K562 (cell line): Measurements from ENCODE around the gene MICU1. TPM values are rescaled to one million over a fixed set of nuclear protein-coding genes. Genes with fewer than 3 reads are reported as not detected.
A peak's percentile ranks its signal among the peaks of the same experiment; 100 is the strongest.
"Not testable (repeated sequence)": the region's sequence is repeated elsewhere in the genome, so short reads cannot be mapped to it uniquely, and the experiment has no call there.

Source experiments
- ATAC-seq: fragments of 200-7000 bp; cut with Tn5 transposase; 3 replicates; pipeline ENCODE4 v1.9.1; 2020; ENCODE audit warnings: moderate library complexity
- BruUV-seq: library from RNA; stranded (reverse); fragments of 400-500 nt; replicated peaks from 2 replicates; lab custom pipeline; 2021; lab: Mats Ljungman, UMichigan
- CTCF ChIA-PET: fragments of 300-600 bp; formaldehyde crosslinking; extraction: SDS; loops from one replicate; lab custom pipeline; 2021; ENCODE audit warnings: low intra/inter-chr PET ratio; lab: Yijun Ruan, JAX
- POLR2A ChIA-PET: fragments of 300-600, 350-650 bp; sonication (Branson Sonifier 250); formaldehyde crosslinking; extraction: SDS; loops from one replicate; lab custom pipeline; 2021; ENCODE audit warnings: antibody characterized with exemption, inconsistent platforms; lab: Yijun Ruan, JAX
- DNase-seq, 4 experiments: peaks; one replicate each; pipeline versions ENCODE4 v3.0.0 to v3.0.0-alpha.2; 2011 to 2018; ENCODE audit warnings: low spot score in 3 of 4, mixed read lengths in 3 of 4; ENCODE audit errors: extremely low read depth in 1 of 4
- FAIRE-seq: peaks from 2 replicates; lab custom pipeline; 2011; peaks lifted over from hg19 to GRCh38; lab: Jason Lieb, UNC
- H2AFZ ChIP-seq: 2 replicates; pipeline ENCODE4 v1.6.0; 2011; ENCODE audit warnings: low read depth, low read length, control low read depth, inconsistent platforms
- H3K27ac ChIP-seq: fragments of 200-600 bp; 3 replicates; pipeline ENCODE4 v1.8.0; 2011; ENCODE audit warnings: low read depth, mild to moderate bottlenecking, control low read depth, inconsistent platforms, low read length, moderate library complexity, mixed read lengths; ENCODE audit errors: extremely low read depth
- H3K27me3 ChIP-seq, 2 experiments: fragments of 300-600 bp in 1 of 2; 2 replicates in 1 of 2; 3 replicates in 1 of 2; pipeline versions ENCODE4 v1.6.0 to v1.8.0; 2011; ENCODE audit warnings: inconsistent platforms in 2 of 2, low read length in 2 of 2, mild to moderate bottlenecking in 1 of 2, mixed read lengths in 1 of 2, moderate library complexity in 1 of 2; ENCODE audit not compliant: control insufficient read depth in 2 of 2, insufficient read depth in 2 of 2
- H3K36me3 ChIP-seq: fragments of 300-600 bp; 3 replicates; pipeline ENCODE4 v1.8.0; 2011; ENCODE audit warnings: mild to moderate bottlenecking, low read length, inconsistent platforms; ENCODE audit not compliant: control insufficient read depth, insufficient read depth
- H3K4me1 ChIP-seq, 2 experiments: fragments of 200-600 bp in 1 of 2; replicated peaks in 1 of 2; 2 replicates in 1 of 2; 3 replicates in 1 of 2; pipeline versions ENCODE4 v1.5.1 to v1.8.0; 2011; ENCODE audit warnings: inconsistent platforms in 2 of 2, low read length in 2 of 2, mild to moderate bottlenecking in 1 of 2, mixed read lengths in 1 of 2, moderate library complexity in 1 of 2; ENCODE audit not compliant: control insufficient read depth in 2 of 2, insufficient read depth in 2 of 2
- H3K4me2 ChIP-seq: 2 replicates; pipeline ENCODE4 v1.6.1; 2011; ENCODE audit warnings: low read length, control low read depth, inconsistent platforms, mixed read lengths; ENCODE audit not compliant: insufficient read depth
- H3K4me3 ChIP-seq: fragments of 200-600 bp; sonication (generic), shearing (Covaris generic); 2 replicates; pipeline ENCODE4 v1.5.1; 2016; ENCODE audit warnings: control low read depth, inconsistent platforms
- H3K79me2 ChIP-seq: fragments of 200-600 bp; 3 replicates; pipeline ENCODE4 v1.8.0; 2011; ENCODE audit warnings: low read length, inconsistent platforms; ENCODE audit not compliant: control insufficient read depth, insufficient read depth
- H3K9ac ChIP-seq, 2 experiments: 2 replicates each; pipeline versions ENCODE4 v1.6.0 to v1.6.1; 2011; ENCODE audit warnings: low read depth in 2 of 2, low read length in 2 of 2, control low read depth in 1 of 2, inconsistent platforms in 1 of 2, mild to moderate bottlenecking in 1 of 2, mixed read lengths in 1 of 2; ENCODE audit not compliant: insufficient read depth in 1 of 2
- H3K9me1 ChIP-seq: one replicate; pipeline ENCODE4 v1.6.0; 2011; ENCODE audit warnings: inconsistent platforms, mild to moderate bottlenecking, low read length, moderate library complexity; ENCODE audit not compliant: control insufficient read depth, insufficient read depth
- H3K9me3 ChIP-seq: replicated peaks from 2 replicates; pipeline ENCODE4 v1.5.1; 2011; ENCODE audit warnings: low read depth, low read length, inconsistent platforms; ENCODE audit not compliant: control insufficient read depth, insufficient read depth
- H4K20me1 ChIP-seq: replicated peaks from 2 replicates; pipeline ENCODE4 v1.6.1; 2011; ENCODE audit warnings: low read length, inconsistent platforms, mixed read lengths; ENCODE audit not compliant: control insufficient read depth, insufficient read depth
- CBFA2T2 ChIP-seq: fragments of 450-650 bp; conservative IDR thresholded peaks from 2 replicates; pipeline ENCODE4 v1.6.1; 2017; ENCODE audit warnings: mild to moderate bottlenecking
- EP400 ChIP-seq: fragments of 450-650 bp; IDR thresholded peaks from 2 replicates; pipeline ENCODE4 v1.6.1; 2017; ENCODE audit warnings: antibody characterized with exemption, mild to moderate bottlenecking, moderate library complexity
- IFI16 ChIP-seq: fragments of 250-450 bp; sonication (Bioruptor Pico); IDR thresholded peaks from 2 replicates; pipeline ENCODE4 v2.1.2; 2022; ENCODE audit warnings: mild to moderate bottlenecking, inconsistent platforms
- MED1 ChIP-seq: sonication (generic); formaldehyde crosslinking; IDR thresholded peaks from 2 replicates; pipeline ENCODE4 v1.8.1; 2023; ENCODE audit warnings: missing genetic modification reagents, borderline replicate concordance
- MLX ChIP-seq, 2 experiments: fragments of 450-650 bp in 1 of 2; sonication (generic) in 1 of 2; formaldehyde crosslinking; conservative IDR thresholded peaks; 2 replicates each; pipeline versions ENCODE4 v1.4.0 to v1.8.1; 2020 to 2022; ENCODE audit warnings: mild to moderate bottlenecking in 1 of 2, missing genetic modification reagents in 1 of 2
- WGBS: fragments of 100-300 bp; shearing (Covaris generic); methylation state at CpG from one replicate; pipeline ENCODE4 v1.1.6; 2016; ENCODE audit warnings: low coverage, mixed read lengths; ENCODE audit not compliant: insufficient coverage; ENCODE audit errors: missing lambda C conversion rate; 5-methylcytosine and 5-hydroxymethylcytosine counted together
- in situ Hi-C: fragments of 300-500 bp; cut with MboI; formaldehyde crosslinking; loops from 4 replicates; pipeline ENCODE4 v1.15.0; 2018; ENCODE audit warnings: inconsistent platforms, mixed read lengths
- intact Hi-C: fragments of 100-400 bp; cut with micrococcal nuclease; formaldehyde crosslinking; loops from 2 replicates; pipeline ENCODE4 v1.14.2; 2022
- polyA plus RNA-seq, 8 experiments: library from polyadenylated mRNA; depleted of rRNA in 4 of 8; stranded (reverse) in 5 of 8; unstranded in 3 of 8; fragments of >200 nt; fragmentation: Nextera tagmentation in 2 of 8; fragmentation: Illumina TruSeq in 1 of 8; extraction: Ambion mirVana in 2 of 8; extraction: Trizol in 1 of 8; gene quantifications; 2 replicates each; pipeline versions ENCODE4 v1.2.1 to v1.2.3, GENCODE V29; 2011 to 2014; ENCODE audit warnings: inconsistent platforms in 1 of 8, missing spikeins in 1 of 8
- total RNA-seq, 7 experiments: library from RNA; depleted of rRNA in 6 of 7; stranded (reverse); fragments of >200 nt in 6 of 7; fragmentation: Illumina TruSeq in 2 of 7; extraction: Trizol in 2 of 7; gene quantifications; 2 replicates each; pipeline versions ENCODE4 v1.2.1 to v1.2.3, GENCODE V29; 2011 to 2021; ENCODE audit warnings: low replicate concordance in 1 of 7

MICU1 gene
- total and polyA plus RNA-seq, 9 of the 15 experiments (the other 6 are each of a cell fraction or from before 2014, with no cell fraction given), result 29.3 to 76.8 (median 48.4) TPM

- TF ChIP-seq IFI16 (CRISPR knock-in tag), result no peak
Observed at GRCh38 chr10:72545546-72545945, 80.3 kb downstream of the MICU1 start (continued).

GRCh38 chr10:72543855-72544254 is 82.0 kb downstream of the MICU1 start:
- 54% methylated on average over 6 of the region's 6 CpGs for WGBS
- CTCF ChIA-PET, H3K27ac ChIP-seq, H3K27me3 ChIP-seq, ATAC-seq, H3K4me3 ChIP-seq, in situ Hi-C loops, H3K79me2 ChIP-seq, H3K9me3 ChIP-seq, H4K20me1 ChIP-seq, intact Hi-C loops, H3K9ac ChIP-seq, FAIRE-seq, H2AFZ ChIP-seq, BruUV-seq, H3K9me1 ChIP-seq, H3K4me1 ChIP-seq, DNase-seq, H3K4me2 ChIP-seq: not testable (repeated sequence)
- peaks cover 12% of the 10 kb centered on the region; the same call in 2 of the 3 replicates for H3K36me3 ChIP-seq
- POLR2A ChIA-PET, result interaction anchor here (0.6 kb wide), 2 partner anchors 27 to 222 kb away, joined by 3 read pairs; no protein-coding TSS in a partner anchor
- TF ChIP-seq CBFA2T2, result 0 out of 2 replicates have a peak, but pooled peaks have one; percentile 9

- Histone ChIP-seq H3K4me2 (no peak overlapping the region), H3K79me2 (no peaks in the 10 kb centered on the region), H3K27ac (no peak overlapping the region), H4K20me1 (no peaks in the 10 kb centered on the region), H3K36me3 (peaks cover 7% of the 10 kb centered on the region; the same call in 1 of the 3 replicates), H3K27me3 (no peaks in the 10 kb centered on the region), H3K9me3 (peaks cover 7% of the 10 kb centered on the region; the same call in 1 of the 2 replicates), H3K4me3 (no peak overlapping the region), H3K4me1 (no peaks in the 10 kb centered on the region), H3K9ac (no peak overlapping the region), H3K9me1 (no peaks in the 10 kb centered on the region)
- 87% methylated on average over 8 of the region's 8 CpGs for WGBS
- POLR2A ChIA-PET, result no interaction called here
- in situ Hi-C loops (no loop called here), intact Hi-C loops (no loop called here)
- FAIRE-seq, result no peak
- ATAC-seq, result no peak
- DNase-seq, result no peak
- CTCF ChIA-PET, result no interaction called here
- no TSS peak for BruUV-seq
- TF ChIP-seq MLX (CRISPR knock-in tag; conservative IDR thresholded peaks at IDR 0.05), result no peak
- no peak for TF ChIP-seq EP400
- 0 out of 2 replicates have a peak, but pooled peaks have one; percentile 56 for TF ChIP-seq MED1
- TF ChIP-seq, all 486 proteins: peak for 1
- H2AFZ ChIP-seq, result no peak overlapping the region
Observed at GRCh38 chr10:72542396-72542815, 83.5 kb downstream of the MICU1 start.
